GM12892 (cell line): ENCODE measurements around the gene NCL.

Experiments used
- DNase-seq: peaks from one replicate; pipeline ENCODE4 v3.0.0; 2011; ENCODE audit not compliant: insufficient read length
- FAIRE-seq: peaks from 2 replicates; lab custom pipeline; 2011; peaks lifted over from hg19 to GRCh38; lab: Jason Lieb, UNC
- POLR2A ChIP-seq: IDR thresholded peaks from 2 replicates; pipeline ENCODE4 v1.6.1; 2011; ENCODE audit warnings: low read depth, low read length, control low read depth
- POLR2AphosphoS5 ChIP-seq: IDR thresholded peaks from 2 replicates; pipeline ENCODE4 v1.6.1; 2011; ENCODE audit warnings: low read depth, low read length, control low read depth
- TAF1 ChIP-seq: IDR thresholded peaks from 2 replicates; pipeline ENCODE4 v1.6.1; 2011; ENCODE audit warnings: low read depth, mild to moderate bottlenecking, control low read depth, low read length, borderline replicate concordance

The NCL gene

GRCh38 chr2:231486851-231487596, 22.7 kb upstream of the NCL start:
- FAIRE-seq (peak; percentile 9), DNase-seq (no peak)
- TF ChIP-seq POLR2AphosphoS5 (no peak), POLR2A (no peak)

GRCh38 chr2:231483398-231484329, 19.4 kb upstream of the NCL start:
- TF ChIP-seq POLR2A (peak; percentile 74), POLR2AphosphoS5 (peak; percentile 73), TAF1 (0 out of 2 replicates have a peak, but pooled peaks have one; percentile 4)
- peak; percentile 63 for DNase-seq
- peak; percentile 79 for FAIRE-seq

GRCh38 chr2:231482806-231483391, 18.6 kb upstream of the NCL start:
- DNase-seq (peak; percentile 86), FAIRE-seq (no peak)
- peak; percentile 55; the same call in 1 of the 2 replicates for TF ChIP-seq TAF1
- peak; percentile 31; the same call in 1 of the 2 replicates for TF ChIP-seq POLR2A
- TF ChIP-seq POLR2AphosphoS5, result no peak; the same call in 1 of the 2 replicates

GRCh38 chr2:231480781-231481180, 16.5 kb upstream of the NCL start:
- TF ChIP-seq TAF1 (no peak), POLR2AphosphoS5 (no peak), POLR2A (no peak)
- FAIRE-seq, result no peak
- DNase-seq, result no peak

GRCh38 chr2:231479455-231479854, 15.2 kb upstream of the NCL start:
- FAIRE-seq (no peak), DNase-seq (no peak)
- TF ChIP-seq POLR2A (no peak), TAF1 (no peak), POLR2AphosphoS5 (no peak)

GRCh38 chr2:231476920-231477319, 12.6 kb upstream of the NCL start:
- DNase-seq (no peak), FAIRE-seq (no peak)
- TF ChIP-seq POLR2A (no peak), TAF1 (no peak), POLR2AphosphoS5 (no peak)

- no peak for TF ChIP-seq POLR2A
- TF ChIP-seq POLR2AphosphoS5, result no peak
- no peak for TF ChIP-seq TAF1
- FAIRE-seq, result no peak
- no peak for DNase-seq
Measured at GRCh38 chr2:231475965-231476364, 11.7 kb upstream of the NCL start.

GRCh38 chr2:231472816-231473215, 8.5 kb upstream of the NCL start:
- DNase-seq (no peak), FAIRE-seq (no peak)
- TF ChIP-seq TAF1 (no peak), POLR2A (no peak), POLR2AphosphoS5 (no peak)

- TF ChIP-seq POLR2A (no peak), TAF1 (no peak), POLR2AphosphoS5 (no peak)
- DNase-seq, result no peak
- no peak for FAIRE-seq
Measured at GRCh38 chr2:231470246-231470900, 6.1 kb upstream of the NCL start.

- no peak for DNase-seq
- no peak for FAIRE-seq
- TF ChIP-seq POLR2A (no peak), POLR2AphosphoS5 (no peak), TAF1 (no peak)
Measured at GRCh38 chr2:231469583-231469950, 5.3 kb upstream of the NCL start.
